SK-MEL-5 (cell line): ENCODE results near the gene AMBRA1. TPM values are rescaled to one million over a fixed set of nuclear protein-coding genes. Genes with fewer than 3 reads are reported as not detected.
A peak's percentile ranks its signal among the peaks of the same experiment; 100 is the strongest.

Source experiments
- DNase-seq: peaks from one replicate; pipeline ENCODE4 v3.0.0-alpha.2; 2016; ENCODE audit warnings: low read depth, low spot score
- in situ Hi-C: cut with HindIII; loops from 2 replicates; pipeline ENCODE4 v1.10.0; 2016; ENCODE audit warnings: low sequenced_read_pairs, high pct_unique_total_duplicates, low pct_unique_long_range_greater_than_20kb
- small RNA-seq, 2 experiments: library from RNA; depleted of rRNA; stranded (forward); fragments of <200 nt; gene quantifications; one replicate each; pipeline ENCODE3, GENCODE V24; 2014
- total RNA-seq: library from RNA; depleted of rRNA; stranded (reverse); fragments of >200 nt; shearing (Covaris generic); gene quantifications from 2 replicates; pipeline ENCODE4 v1.2.3, GENCODE V29; 2014; rRNA removed

The AMBRA1 gene
- total RNA-seq, 1 experiment from 2014 or later, result 22.2 TPM

- in situ Hi-C loops, result no loop called here
- DNase-seq, result no peak
These were observed 245.0 kb downstream of the AMBRA1 start for GRCh38 chr11:46348566-46349401.

- no peak for DNase-seq
- in situ Hi-C loops, result no loop called here
These were observed 246.0 kb downstream of the AMBRA1 start for GRCh38 chr11:46347637-46348311.

GRCh38 chr11:46346886-46347636 lies 246.8 kb downstream of the AMBRA1 start, which contains the start of gene DGKZ:
Gene DGKZ (plus strand): TSS chr11:46347463. CDS start chr11:46347660, 197 bp downstream.
- in situ Hi-C loops, result no loop called here
- DNase-seq, result peak; percentile 79

Small RNA genes within 50 kb of the gene (small RNA-seq; reads per million reads assigned to genes)
- gene MIR3160-1, result 0 reads per million in 2 experiments
- gene MIR4688, result 0 reads per million in 2 experiments

Other genes starting within 250 kb of the AMBRA1 start
- gene DGKZ, start 246.6 kb downstream of the AMBRA1 start, total RNA-seq, result 23.0 and 27.6 TPM in 2 replicates
- gene MDK, start 212.4 kb downstream of the AMBRA1 start, total RNA-seq, result 3.1 and 4.7 TPM in 2 replicates
- 1.9 and 2.7 TPM in 2 replicates for gene CHRM4, start 202.2 kb downstream of the AMBRA1 start, total RNA-seq
- 6.2 and 7.8 TPM in 2 replicates for gene HARBI1, start 23.2 kb upstream of the AMBRA1 start, total RNA-seq
- 101 and 112 TPM in 2 replicates for gene ATG13, start 23.5 kb upstream of the AMBRA1 start, total RNA-seq
- gene ARHGAP1, start 106.6 kb upstream of the AMBRA1 start, total RNA-seq, result 18.4 TPM in 2 replicates
- gene ZNF408, start 107.0 kb upstream of the AMBRA1 start, total RNA-seq, result 6.4 and 9.8 TPM in 2 replicates
- gene F2, start 125.2 kb upstream of the AMBRA1 start, total RNA-seq, result not detected in 2 replicates